Measurements from ENCODE around the gene GPR35.

DNA sequence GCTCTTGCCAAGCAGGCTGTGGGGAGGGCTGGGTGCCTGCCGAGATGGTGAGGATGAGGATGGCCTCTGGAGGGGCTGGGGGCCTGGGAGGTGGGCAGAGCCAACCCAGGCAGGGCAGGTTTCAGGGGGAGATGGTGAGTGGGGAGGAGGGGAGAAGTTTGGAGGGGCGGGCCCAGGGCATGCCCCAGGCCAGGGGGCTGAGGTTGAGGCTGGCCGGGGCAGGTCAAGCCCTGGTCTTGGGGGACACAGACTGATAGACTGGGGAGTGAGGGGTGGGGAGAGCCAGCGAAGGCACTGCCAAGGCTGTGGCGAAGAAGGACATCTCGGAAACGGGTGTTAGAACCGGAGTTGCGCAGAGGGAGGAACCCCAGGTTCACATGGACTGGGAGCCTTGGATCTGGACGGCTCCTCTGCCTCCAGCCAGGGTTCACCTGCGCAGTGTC is 26.1 kb upstream of the GPR35 start:
- TF ChIP-seq, protein P1, sequence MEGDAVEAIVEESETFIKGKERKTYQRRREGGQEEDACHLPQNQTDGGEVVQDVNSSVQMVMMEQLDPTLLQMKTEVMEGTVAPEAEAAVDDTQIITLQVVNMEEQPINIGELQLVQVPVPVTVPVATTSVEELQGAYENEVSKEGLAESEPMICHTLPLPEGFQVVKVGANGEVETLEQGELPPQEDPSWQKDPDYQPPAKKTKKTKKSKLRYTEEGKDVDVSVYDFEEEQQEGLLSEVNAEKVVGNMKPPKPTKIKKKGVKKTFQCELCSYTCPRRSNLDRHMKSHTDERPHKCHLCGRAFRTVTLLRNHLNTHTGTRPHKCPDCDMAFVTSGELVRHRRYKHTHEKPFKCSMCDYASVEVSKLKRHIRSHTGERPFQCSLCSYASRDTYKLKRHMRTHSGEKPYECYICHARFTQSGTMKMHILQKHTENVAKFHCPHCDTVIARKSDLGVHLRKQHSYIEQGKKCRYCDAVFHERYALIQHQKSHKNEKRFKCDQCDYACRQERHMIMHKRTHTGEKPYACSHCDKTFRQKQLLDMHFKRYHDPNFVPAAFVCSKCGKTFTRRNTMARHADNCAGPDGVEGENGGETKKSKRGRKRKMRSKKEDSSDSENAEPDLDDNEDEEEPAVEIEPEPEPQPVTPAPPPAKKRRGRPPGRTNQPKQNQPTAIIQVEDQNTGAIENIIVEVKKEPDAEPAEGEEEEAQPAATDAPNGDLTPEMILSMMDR (IDR thresholded peaks at IDR 0.05; ENCODE audit: insufficient read depth, low read length): no peak
- no peak for TF ChIP-seq POLR2AphosphoS5 (IDR thresholded peaks at IDR 0.05; ENCODE audit: low read depth)
- no peak for TF ChIP-seq REST (IDR thresholded peaks at IDR 0.05; ENCODE audit: insufficient replicate concordance, low read depth)

Measured in HL-60 (cell line).